Subcutaneous abdominal adipose tissue (tissue), 5 donors: ENCODE measurements around the gene SLC25A15.

Source experiments
- H3K27ac ChIP-seq: one replicate; pipeline ENCODE4 v1.7.0; 2013; ENCODE audit warnings: low read depth, mild to moderate bottlenecking, inconsistent platforms, low read length, moderate library complexity
- H3K27me3 ChIP-seq, 5 donors: one replicate each; pipeline ENCODE4 v1.7.0; 2013; ENCODE audit warnings: low read length in 5 of 5, inconsistent platforms in 1 of 5; ENCODE audit not compliant: control insufficient read depth in 5 of 5, insufficient read depth in 4 of 5
- H3K36me3 ChIP-seq, 5 donors: one replicate each; pipeline ENCODE4 v1.7.0; 2013; ENCODE audit warnings: low read length in 5 of 5; ENCODE audit not compliant: control insufficient read depth in 5 of 5, insufficient read depth in 5 of 5
- H3K4me1 ChIP-seq, 5 donors: one replicate each; pipeline ENCODE4 v1.7.0; 2013; ENCODE audit warnings: low read length in 5 of 5, mild to moderate bottlenecking in 3 of 5, moderate library complexity in 1 of 5; ENCODE audit not compliant: control insufficient read depth in 5 of 5, insufficient read depth in 5 of 5
- H3K4me3 ChIP-seq, 5 donors: one replicate each; pipeline ENCODE4 v1.7.0; 2013; ENCODE audit warnings: low read length in 5 of 5, low read depth in 1 of 5
- H3K9ac ChIP-seq, 5 donors: one replicate each; pipeline ENCODE4 v1.7.0; 2013; ENCODE audit warnings: low read length in 5 of 5, mild to moderate bottlenecking in 4 of 5, moderate library complexity in 3 of 5
- H3K9me3 ChIP-seq, 5 donors: one replicate each; pipeline ENCODE4 v1.7.0; 2013; ENCODE audit warnings: low read length in 5 of 5; ENCODE audit not compliant: control insufficient read depth in 5 of 5
- donor health status: healthy.
- donor health status: healthy.
- donor health status: healthy.
- donor health status: healthy.
- donor health status: healthy.

The SLC25A15 gene

GRCh38 chr13:40770609-40770933 lies 18.8 kb upstream of the SLC25A15 start:
- H3K9me3 ChIP-seq = no peaks in the 10 kb centered on the region
- H3K27ac ChIP-seq = peak overlapping the region; percentile 81
- H3K27me3 ChIP-seq = no peaks in the 10 kb centered on the region
- peak overlapping the region; percentile 88 to 93 (median 92) for H3K9ac ChIP-seq
- peaks cover 0 to 6% (median 4%) of the 10 kb centered on the region in 5 donors for H3K36me3 ChIP-seq
- peaks cover 3 to 18% (median 11%) of the 10 kb centered on the region in 5 donors for H3K4me1 ChIP-seq
- H3K4me3 ChIP-seq = peak overlapping the region; percentile 86 to 99 (median 91)

GRCh38 chr13:40770934-40771618 lies 18.3 kb upstream of the SLC25A15 start, which contains the start of gene MRPS31:
Gene MRPS31 (minus strand): TSS chr13:40771190. CDS start chr13:40771136, 54 bp downstream.
- Histone ChIP-seq H3K9me3 (no peaks in the 10 kb centered on the region), H3K27me3 (no peaks in the 10 kb centered on the region), H3K9ac (peak within 1 kb of the TSS; percentile 88 to 93 (median 92)), H3K27ac (peak within 1 kb of the TSS; percentile 81), H3K4me3 (peak within 1 kb of the TSS; percentile 86 to 99 (median 91)), H3K4me1 (peaks cover 3 to 18% (median 11%) of the 10 kb centered on the region in 5 donors), H3K36me3 (peaks cover 0 to 3% (median under 1%) of the 10 kb centered on the region in 5 donors)

- Histone ChIP-seq H3K4me1 (peaks cover 3 to 22% (median 15%) of the 10 kb centered on the region in 5 donors), H3K36me3 (no peaks in the 10 kb centered on the region), H3K9ac (no peak overlapping the region), H3K4me3 (no peak overlapping the region), H3K27me3 (no peaks in the 10 kb centered on the region), H3K9me3 (no peaks in the 10 kb centered on the region), H3K27ac (no peak overlapping the region)
These were observed 16.5 kb upstream of the SLC25A15 start for GRCh38 chr13:40772765-40773473.

- Histone ChIP-seq H3K36me3 (no peaks in the 10 kb centered on the region), H3K27me3 (no peaks in the 10 kb centered on the region), H3K4me1 (peaks cover 3 to 21% (median 13%) of the 10 kb centered on the region in 5 donors), H3K27ac (no peak overlapping the region), H3K9ac (no peak overlapping the region), H3K9me3 (no peaks in the 10 kb centered on the region), H3K4me3 (no peak overlapping the region)
These were observed 14.7 kb upstream of the SLC25A15 start for GRCh38 chr13:40774672-40775071.

GRCh38 chr13:40776232-40776631 lies 13.2 kb upstream of the SLC25A15 start:
- Histone ChIP-seq H3K36me3 (no peaks in the 10 kb centered on the region), H3K4me3 (no peak overlapping the region), H3K4me1 (peaks cover 0 to 14% (median 7%) of the 10 kb centered on the region in 5 donors), H3K27me3 (no peaks in the 10 kb centered on the region), H3K9me3 (no peaks in the 10 kb centered on the region), H3K27ac (no peak overlapping the region), H3K9ac (no peak overlapping the region)

GRCh38 chr13:40776681-40777165 lies 12.7 kb upstream of the SLC25A15 start:
- Histone ChIP-seq H3K27me3 (no peaks in the 10 kb centered on the region), H3K9ac (peak overlapping the region in 1 of 5 donors; percentile 21), H3K36me3 (no peaks in the 10 kb centered on the region), H3K4me1 (peaks cover 0 to 12% (median 6%) of the 10 kb centered on the region in 5 donors), H3K27ac (no peak overlapping the region), H3K4me3 (no peak overlapping the region), H3K9me3 (no peaks in the 10 kb centered on the region)

GRCh38 chr13:40777166-40777808 lies 12.1 kb upstream of the SLC25A15 start:
- Histone ChIP-seq H3K9ac (peak overlapping the region in 2 of 5 donors; percentile 13 to 21), H3K27ac (no peak overlapping the region), H3K4me3 (peak overlapping the region in 4 of 5 donors; percentile 36 to 59 (median 44)), H3K9me3 (no peaks in the 10 kb centered on the region), H3K27me3 (no peaks in the 10 kb centered on the region), H3K4me1 (peaks cover 0 to 12% (median 4%) of the 10 kb centered on the region in 5 donors), H3K36me3 (no peaks in the 10 kb centered on the region)

DNA sequence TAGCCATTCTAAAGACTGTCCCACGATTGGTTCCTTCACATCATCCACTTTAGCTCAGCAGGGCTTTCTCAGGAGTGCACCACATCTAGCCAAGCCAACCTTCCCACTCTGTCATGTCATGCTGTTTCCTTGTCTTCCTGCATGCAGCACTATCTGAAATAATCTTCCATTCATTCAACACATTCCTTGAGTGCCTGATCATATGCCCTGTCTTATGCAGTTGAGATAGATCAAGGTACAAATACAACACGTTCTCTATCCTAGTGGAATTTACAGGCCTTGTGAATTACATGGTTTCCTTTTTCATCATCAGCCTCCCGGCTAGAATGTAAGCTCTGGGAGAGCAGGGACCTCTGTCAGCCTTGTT lies 11.6 kb upstream of the SLC25A15 start:
- no peak overlapping the region for H3K27ac ChIP-seq
- no peak overlapping the region for H3K4me3 ChIP-seq
- H3K36me3 ChIP-seq = no peaks in the 10 kb centered on the region

GRCh38 chr13:40779049-40779448 lies 10.4 kb upstream of the SLC25A15 start:
- Histone ChIP-seq H3K36me3 (no peaks in the 10 kb centered on the region), H3K4me3 (no peak overlapping the region), H3K9ac (no peak overlapping the region), H3K27ac (no peak overlapping the region), H3K27me3 (no peaks in the 10 kb centered on the region), H3K9me3 (no peaks in the 10 kb centered on the region), H3K4me1 (peaks cover 0 to 12% (median 4%) of the 10 kb centered on the region in 5 donors)

More for the DNA sequence above, 11.6 kb upstream of the SLC25A15 start:
- Histone ChIP-seq H3K27me3 (no peaks in the 10 kb centered on the region), H3K9me3 (no peaks in the 10 kb centered on the region), H3K9ac (no peak overlapping the region), H3K4me1 (peaks cover 0 to 12% (median 4%) of the 10 kb centered on the region in 5 donors)
